GM10847 (cell line): ENCODE results near the gene DDAH1.

Experiments
- POLR2A ChIP-seq: IDR thresholded peaks from 2 replicates; pipeline ENCODE4 v1.6.1; 2011; ENCODE audit not compliant: insufficient read length; ENCODE audit errors: extremely low read depth

Gene DDAH1

GRCh38 chr1:85427331-85427730 lies 37.6 kb downstream of the DDAH1 start:
- no peak for TF ChIP-seq POLR2A

- TF ChIP-seq POLR2A, result no peak
Observed at GRCh38 chr1:85421179-85421578, 43.8 kb downstream of the DDAH1 start.

GRCh38 chr1:85420199-85420598 lies 44.8 kb downstream of the DDAH1 start:
- no peak for TF ChIP-seq POLR2A

GRCh38 chr1:85417876-85418275 lies 47.1 kb downstream of the DDAH1 start:
- TF ChIP-seq POLR2A, result no peak

GRCh38 chr1:85417017-85417416 lies 47.9 kb downstream of the DDAH1 start:
- TF ChIP-seq POLR2A, result no peak

GRCh38 chr1:85413169-85413568 lies 51.8 kb downstream of the DDAH1 start:
- TF ChIP-seq POLR2A, result no peak

GRCh38 chr1:85411567-85412305 lies 53.2 kb downstream of the DDAH1 start:
- no peak for TF ChIP-seq POLR2A

- TF ChIP-seq POLR2A, result no peak
Observed at GRCh38 chr1:85409516-85409915, 55.4 kb downstream of the DDAH1 start.

GRCh38 chr1:85407746-85408377 lies 57.1 kb downstream of the DDAH1 start:
- TF ChIP-seq POLR2A, result no peak

- no peak for TF ChIP-seq POLR2A
Observed at GRCh38 chr1:85406887-85407533, 57.9 kb downstream of the DDAH1 start.

- TF ChIP-seq POLR2A, result no peak
Observed at GRCh38 chr1:85406081-85406480, 58.9 kb downstream of the DDAH1 start.

- no peak for TF ChIP-seq POLR2A
Observed at GRCh38 chr1:85404408-85404807, 60.6 kb downstream of the DDAH1 start.

- TF ChIP-seq POLR2A, result no peak
Observed at GRCh38 chr1:85398391-85399064, 66.4 kb downstream of the DDAH1 start.

- TF ChIP-seq POLR2A, result no peak
Observed at GRCh38 chr1:85397490-85398032, 67.4 kb downstream of the DDAH1 start.

- no peak for TF ChIP-seq POLR2A
Observed at GRCh38 chr1:85396194-85396593, 68.8 kb downstream of the DDAH1 start.
